NCI-H146 (cell line): Measurements from ENCODE around the gene ZMIZ1.
A peak's percentile ranks its signal among the peaks of the same experiment; 100 is the strongest.

Experiments used
- DNase-seq: peaks from one replicate; lab custom pipeline; 2025; lab: John Stamatoyannopoulos, UW

ZMIZ1 gene

DNA sequence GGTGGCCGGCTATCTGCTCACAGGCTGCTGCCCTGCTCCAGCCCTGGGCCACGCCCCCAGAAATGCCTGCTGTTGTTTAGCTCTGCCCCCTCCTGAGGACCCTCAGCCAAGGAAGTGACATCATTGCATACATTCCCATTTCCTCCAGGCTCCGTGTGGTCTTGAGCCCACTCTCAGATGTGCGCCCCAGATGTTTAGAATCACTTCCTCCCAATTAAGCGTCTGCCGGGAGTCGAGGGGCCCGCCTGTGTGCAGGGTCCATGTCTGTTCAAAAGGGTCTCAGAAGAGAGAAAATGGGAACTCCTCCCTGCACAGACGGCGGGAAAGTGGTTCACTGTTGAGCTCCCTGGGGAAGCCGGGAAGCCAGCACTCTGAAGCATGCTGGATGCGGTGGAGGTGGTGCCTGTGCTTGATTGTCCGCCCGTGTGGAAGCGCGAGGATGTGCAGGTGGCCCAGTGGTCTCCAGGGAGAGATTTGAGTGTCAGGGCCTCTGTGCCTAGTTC, 161.6 kb downstream of the ZMIZ1 start:
- DNase-seq: no peak

DNA sequence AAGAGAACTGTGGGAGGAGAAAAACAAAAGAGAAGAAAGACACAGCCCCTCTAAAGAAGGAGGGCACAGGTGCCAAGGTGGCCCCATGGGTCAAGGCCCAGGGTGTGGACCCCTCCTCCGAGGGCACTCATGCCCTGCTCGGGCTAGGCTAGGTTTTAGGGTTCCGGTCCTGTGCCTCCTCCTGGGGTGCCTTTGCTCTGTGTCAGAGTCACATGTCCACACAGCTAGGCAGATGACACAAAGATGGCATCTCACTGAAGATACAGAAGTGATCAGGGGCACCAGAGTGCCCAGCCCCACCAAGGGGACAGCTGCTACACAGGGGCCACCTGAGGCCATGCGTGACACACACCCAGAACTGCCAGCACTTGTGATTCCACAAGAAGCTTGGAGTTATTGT, 162.1 kb downstream of the ZMIZ1 start:
- DNase-seq: no peak

DNA sequence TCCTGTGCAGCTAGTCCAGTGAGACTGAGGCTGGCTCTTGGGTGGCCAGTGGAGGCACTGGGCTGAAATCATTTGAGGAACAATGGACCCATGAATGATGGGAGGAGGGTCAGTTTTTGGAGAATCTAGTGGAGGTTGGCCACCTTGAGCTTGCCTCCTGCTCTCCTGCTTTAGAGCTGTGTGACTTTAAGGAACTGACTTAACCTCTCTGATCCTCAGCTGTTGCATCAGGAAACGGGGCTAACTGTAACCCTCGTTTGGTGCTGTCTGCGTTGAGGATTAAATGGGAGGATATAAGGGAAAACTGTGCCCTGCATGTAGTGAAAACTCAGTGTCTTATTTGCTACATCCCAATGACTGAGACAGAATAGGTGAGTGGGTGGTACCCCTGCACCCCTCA, 163.1 kb downstream of the ZMIZ1 start:
- DNase-seq: no peak

DNA sequence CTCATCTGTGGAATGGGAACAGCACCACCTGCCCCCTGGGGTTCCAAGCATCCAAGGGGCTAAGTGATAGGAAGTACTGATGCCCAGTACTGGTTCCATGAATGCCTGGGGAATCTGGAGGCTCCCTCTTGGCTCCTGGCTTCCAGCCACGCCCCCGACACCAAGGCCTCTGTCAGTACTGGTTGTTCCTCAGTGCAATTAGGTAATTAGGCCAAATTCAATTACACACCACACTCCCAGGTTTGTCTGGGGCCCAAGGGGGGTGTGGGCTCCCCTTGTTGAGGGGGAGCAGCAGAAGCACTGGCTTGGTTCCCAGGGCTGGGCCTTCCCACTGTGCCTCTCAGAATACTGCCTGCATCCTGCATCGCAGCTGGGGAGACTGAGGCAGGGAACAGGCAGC, 164.1 kb downstream of the ZMIZ1 start:
- DNase-seq: no peak

DNA sequence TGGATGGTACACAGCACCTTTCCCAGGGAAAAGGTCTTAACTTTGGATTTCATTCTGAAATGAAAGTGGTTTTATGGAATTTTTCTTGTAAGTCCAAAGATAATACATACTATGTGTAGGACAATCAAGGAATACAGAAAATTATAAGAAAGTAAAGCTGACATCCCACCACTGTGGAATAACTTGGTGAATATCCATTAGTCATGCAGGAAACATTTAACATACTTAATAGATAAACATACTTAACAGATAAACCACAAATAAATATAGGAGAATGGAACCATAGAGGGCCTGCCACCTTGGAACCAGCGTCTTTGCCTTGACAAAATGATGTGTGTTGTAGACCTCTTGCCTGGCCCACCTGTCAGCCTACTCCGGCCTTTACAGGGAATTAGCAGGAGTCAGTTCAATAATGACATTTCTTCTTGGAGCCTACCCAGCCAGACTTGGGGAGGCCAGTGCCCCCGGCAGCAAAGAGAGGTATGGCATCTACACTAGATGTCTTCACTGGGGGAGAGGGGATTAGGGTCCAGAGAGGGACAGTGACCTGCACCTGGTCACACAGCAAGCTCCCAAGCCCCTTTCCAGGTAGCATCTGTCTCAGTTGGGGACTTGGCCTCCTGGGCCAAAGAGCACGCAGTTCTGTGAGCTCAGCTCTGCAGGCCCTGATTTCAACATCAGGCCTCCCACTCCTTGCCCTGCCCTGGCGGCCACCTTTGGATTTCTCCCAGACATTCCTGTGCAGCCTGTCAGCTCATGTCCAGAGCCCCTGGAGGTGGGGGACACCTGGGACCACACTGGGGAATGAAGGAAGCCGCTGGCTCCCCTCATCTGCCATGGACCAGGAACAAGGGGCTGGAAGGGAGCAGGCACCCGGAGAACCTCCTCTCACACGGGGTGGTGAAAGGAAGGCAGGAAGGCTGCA, 165.9 kb downstream of the ZMIZ1 start:
- DNase-seq: no peak

DNA sequence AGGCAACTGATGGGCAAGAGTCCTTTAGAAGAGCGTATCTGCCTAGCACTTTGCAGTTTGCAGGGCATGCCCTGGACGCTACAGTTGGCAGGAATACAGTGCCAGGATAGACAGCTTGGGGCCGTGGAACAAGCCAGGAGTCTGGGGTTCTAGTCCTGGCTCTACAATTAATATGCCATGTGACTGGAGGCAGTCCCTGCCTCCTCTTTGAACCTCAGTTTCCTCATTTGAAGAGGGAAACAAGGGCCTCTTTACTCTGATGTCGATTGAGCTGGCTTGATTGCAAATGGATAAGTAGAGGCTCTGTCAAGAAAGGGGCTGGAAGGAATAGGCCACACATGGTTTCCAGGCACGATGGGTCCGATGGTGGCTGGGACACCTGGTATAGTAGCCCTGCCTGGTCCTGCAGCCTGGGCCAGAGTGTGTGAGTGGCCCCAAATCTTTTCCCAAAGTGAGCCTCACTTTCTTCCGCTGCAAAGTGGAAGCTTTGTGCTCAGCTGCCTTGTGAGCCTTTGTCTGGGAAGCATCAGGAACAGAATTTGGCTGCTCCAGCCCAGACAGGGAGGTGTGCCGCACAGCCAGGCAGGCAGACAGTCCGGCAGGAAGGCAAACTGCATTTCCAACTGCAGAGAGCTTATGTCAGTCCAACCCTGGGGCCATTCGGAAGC, 167.1 kb downstream of the ZMIZ1 start:
- DNase-seq: no peak

DNA sequence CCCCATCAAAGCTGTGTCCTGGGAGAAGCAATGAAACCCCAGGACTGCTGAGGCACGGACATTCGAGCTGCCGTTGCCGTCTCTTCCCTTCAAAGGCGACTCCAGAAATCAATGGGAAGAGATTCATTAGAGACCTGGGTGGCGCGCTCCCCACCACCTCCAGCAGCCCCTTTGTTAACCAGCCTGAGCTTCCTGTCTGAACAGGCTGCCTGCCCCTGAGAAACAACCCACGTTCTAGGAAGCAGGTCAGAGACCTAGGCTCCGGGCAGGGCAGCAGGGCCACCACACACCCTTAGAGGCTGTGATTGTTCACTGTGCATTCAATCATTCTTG, 167.6 kb downstream of the ZMIZ1 start:
- no peak for DNase-seq

DNA sequence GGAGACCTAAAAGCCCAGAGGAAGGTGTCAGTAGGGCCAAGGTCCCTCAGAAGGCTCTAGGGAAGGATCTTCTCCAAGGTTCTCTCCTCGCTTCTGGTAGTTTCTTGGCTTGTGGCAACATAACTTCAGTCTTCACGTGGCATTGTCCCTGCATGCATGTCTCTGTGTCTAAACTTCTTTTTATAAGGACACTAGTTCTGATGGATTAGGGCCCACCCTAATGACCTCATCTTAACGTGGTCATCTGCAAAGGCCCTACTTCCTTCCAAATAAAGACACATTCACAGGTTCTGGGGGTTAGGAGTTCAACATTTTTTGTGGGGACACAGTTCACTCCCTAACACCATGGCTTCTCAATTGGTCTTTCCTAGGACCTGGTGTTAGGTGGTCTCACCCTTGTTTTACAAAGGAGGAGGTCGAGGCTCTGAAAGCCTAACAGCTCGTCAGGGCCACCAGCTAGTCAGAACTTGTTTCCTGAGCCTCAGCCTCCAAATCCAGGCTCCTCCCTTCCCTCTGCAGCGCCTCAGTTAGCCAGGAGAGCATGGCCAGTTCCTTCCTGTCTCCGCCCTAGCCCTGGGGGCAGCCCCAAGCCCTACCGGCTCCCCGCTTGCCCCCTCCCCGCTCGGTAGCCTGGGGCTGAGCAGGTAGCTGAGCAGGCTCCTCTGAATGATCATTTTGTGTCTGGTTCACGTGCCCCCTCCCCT, 168.8 kb downstream of the ZMIZ1 start:
- no peak for DNase-seq

DNA sequence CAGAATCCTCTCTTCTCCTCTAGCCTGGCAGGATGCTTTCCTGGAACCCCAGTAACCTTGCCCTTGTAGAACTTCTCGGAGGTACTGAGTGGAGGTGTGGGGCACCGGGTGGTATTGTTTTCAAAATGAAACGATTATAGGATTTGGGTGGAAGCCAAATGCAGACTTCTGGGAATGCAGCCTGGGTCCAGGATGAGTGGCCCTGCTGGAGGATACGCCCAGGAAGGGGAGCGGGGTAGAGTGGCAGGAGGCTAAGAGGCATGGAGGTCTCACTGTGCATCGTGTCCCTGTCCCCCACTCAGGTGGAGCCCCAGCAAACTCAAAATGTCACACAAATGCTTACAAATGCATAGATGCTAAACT, 169.4 kb downstream of the ZMIZ1 start:
- no peak for DNase-seq

DNA sequence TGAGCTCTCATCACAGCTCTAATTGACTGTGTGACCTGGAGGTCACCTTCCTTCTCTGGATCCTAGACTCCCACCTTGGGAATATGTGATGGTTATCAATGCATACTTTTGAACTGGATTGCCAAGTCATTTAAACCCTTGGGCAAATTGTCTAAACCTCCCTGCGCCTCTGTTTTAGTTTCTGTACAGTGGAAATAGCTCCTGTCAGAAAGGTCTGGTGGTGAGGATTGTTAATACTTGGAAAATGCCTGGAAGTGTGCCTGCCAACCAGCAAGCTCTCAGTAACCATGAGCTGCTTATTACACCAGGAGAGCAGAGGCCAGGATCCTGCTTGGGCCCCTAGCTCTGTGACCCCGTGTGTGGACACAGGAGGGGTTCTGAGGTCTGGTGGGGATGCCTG, 169.8 kb downstream of the ZMIZ1 start:
- DNase-seq: no peak

DNA sequence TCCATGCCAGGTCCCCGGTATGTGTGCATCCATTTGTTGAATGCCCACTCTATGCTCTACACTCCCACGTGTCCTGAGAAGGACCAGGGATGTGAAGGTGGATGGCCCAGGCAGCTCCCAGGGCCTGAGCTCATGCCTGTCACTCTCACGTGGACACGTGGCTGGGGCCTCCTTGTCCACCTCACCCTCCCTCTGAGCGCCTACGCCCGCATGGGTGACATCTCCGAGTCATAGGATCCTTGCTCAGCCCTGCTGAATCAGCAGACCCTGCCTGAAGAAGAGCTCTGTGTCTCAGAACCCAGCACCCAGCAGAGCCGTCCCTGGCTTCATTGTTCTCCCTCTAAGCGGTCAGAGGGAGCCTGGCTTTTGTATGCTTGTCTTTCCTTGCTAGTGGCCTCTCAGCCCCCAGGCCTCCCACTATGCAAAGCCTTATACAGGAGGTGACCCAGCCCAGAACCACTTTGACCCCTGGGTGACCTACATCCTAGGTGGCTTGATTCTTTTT, 170.6 kb downstream of the ZMIZ1 start:
- no peak for DNase-seq

DNA sequence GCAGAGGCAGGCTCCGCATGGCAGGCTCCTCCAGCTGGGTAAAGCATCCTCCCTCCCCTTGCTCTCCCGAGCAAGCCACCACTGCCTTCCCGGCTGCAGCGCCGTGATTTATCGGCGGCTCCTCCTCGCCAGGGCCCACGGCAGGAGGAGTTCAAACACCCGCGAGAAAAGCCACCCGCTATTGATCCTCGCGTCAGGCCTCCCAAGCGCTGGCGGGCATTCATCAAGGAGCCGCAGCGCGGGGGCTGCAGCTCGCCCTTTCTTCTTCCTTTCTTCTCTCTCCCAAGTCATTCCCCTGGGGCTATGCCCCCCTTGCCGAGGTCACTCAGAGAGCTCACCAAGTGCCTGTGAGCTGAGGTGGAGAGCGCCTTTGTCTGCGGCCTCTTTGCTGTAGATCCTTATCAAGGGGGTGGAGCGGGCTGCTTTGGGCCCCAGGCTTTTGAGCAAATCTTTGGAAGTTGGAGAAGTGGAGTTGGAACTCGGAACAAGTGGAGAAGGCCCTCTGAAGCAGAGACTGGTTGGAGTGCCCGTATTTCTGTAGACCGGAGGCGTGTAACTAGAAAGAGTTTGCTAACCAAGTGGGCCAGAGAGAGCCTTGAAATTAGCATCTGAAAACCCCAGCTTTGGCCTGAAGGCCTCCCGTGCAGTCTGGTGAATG, 171.3 kb downstream of the ZMIZ1 start:
- DNase-seq: no peak

DNA sequence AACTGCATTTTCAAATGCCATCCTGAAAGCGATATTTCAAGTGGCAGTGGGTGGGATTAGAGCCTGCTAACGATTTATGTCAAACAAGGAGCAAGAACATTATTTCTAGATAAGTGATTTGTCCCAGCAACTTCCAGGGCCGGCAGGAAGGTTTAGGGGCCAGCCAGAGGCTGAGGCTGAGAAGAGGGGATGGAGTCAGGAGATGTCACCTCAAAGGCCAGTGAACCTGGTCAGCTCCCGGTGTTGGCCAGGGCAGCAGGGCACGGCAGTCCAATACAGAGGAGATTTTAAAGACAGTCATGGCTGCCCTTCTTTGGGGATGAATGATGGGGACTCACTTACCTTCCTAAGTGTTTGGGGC, 172.8 kb downstream of the ZMIZ1 start:
- no peak for DNase-seq

DNA sequence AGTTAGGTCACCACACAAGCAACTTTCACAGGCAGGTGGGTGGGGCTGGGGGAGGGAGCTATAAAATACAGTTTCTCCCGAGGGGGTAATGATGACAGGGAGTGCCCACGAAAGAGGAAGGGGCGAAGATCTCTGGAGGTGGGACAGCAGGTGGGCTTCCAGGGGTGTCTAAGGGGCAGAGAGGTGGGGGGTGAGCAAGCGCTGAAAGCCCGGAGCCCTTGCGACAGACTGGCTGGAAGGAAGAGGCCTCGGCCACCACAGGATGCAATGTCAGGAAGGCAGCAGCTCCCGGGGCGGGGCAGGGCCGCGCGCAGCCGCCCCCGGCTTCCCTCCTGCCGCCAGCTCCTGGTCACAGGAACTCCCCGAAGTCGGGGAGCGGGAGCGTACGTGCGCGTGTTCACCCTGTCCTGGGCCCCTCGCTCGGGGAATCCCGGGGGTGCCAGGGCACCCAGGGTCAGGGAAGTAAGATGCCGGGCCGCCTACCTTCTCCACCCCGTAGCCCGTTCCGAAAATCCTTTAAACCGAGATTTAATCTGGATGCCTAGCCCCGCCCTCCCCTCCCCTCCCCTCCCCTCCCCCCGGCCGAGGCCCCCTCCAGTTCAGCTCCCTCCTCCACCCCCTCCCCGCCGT, 173.3 kb downstream of the ZMIZ1 start:
- peak; percentile 61 for DNase-seq

DNA sequence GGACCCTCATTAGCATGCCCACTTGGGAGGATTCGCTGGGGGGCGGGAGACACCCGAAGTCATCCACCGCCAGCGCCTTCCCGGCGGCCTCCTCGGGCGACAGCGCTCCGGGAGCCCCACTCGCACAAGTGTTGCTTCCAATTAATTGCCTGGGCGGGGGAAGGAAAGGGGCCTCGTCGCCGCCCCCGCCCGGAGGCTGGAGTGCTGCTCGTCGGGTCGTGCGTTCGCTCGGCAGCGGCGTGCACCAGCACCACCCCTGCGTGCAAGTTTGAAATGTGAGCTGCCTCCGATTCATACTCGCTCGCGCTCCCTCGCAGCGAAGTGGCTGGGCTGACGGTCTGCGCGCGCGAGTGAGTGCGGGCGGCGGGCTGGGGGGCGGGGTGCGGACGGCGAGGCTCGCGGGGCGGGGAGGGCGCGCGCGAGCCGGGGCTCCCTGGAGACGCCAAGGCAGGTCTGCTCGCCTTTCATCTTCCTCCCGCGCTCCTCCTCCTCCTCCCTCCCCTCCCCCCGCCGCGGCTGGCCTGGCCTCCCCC, 173.9 kb downstream of the ZMIZ1 start:
- DNase-seq: peak; percentile 86

DNA sequence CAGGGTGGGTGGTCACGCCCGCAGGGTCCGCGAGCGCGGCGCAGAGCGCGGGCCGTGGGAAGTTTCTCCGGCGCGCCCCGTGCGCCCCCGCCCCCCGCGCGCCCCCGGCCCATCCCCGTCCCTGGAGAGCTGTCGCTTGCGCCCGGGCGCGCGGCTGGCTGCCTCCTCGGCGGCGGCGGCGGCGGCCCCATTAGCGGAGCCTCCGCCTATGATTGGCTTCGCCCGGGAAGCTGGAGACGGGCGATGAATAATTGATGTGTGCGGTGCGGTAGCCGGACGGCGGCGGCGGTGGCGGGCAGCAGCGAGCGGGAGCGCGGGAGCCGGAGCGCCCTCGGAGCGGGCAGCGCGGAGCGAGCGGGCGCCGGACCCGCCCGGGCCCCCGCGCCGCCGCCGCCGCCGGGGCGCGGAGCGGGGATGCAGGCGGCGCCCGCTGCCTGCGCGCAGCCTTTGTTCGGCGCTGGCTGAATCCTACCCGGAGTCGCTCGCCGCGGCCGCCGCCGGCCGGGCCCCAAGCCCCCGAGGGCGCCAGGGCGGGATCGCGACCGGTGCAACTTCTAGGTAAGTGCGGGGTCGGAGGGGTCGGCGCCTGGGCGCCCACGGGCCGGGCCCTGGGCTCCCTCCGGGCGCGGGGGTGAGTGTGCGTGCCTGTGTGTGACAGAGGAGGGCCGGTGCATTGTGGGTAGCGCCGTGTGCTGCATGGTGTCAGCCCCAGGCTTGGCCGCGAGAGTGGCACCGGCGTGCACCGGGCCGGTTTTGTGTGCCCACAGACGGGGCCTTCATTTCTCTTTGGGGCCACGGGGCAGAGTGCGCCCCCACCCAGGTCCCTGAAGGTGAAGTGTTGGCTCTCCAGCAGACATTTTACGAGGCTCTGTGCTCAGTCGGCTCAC, 174.7 kb downstream of the ZMIZ1 start:
- peak; percentile 65 for DNase-seq

DNA sequence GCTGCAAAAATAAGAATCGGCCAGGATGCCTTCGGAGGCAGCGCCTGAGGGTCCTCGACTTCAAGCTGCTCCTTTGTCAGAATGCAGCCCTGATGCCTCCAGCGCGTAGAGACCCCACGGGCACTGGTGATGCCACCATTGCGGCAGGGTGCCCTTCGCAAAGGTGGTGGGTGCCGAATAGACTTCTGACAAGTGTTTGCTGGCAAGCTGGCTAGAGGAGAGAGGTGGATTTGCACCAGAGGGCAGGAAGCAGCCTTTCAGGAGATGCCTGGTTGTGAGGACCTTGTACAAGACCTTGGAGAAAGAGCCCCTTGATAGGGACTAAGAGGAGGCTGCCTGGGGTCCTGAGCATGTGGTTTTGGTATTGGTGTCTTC, 175.3 kb downstream of the ZMIZ1 start:
- no peak for DNase-seq

DNA sequence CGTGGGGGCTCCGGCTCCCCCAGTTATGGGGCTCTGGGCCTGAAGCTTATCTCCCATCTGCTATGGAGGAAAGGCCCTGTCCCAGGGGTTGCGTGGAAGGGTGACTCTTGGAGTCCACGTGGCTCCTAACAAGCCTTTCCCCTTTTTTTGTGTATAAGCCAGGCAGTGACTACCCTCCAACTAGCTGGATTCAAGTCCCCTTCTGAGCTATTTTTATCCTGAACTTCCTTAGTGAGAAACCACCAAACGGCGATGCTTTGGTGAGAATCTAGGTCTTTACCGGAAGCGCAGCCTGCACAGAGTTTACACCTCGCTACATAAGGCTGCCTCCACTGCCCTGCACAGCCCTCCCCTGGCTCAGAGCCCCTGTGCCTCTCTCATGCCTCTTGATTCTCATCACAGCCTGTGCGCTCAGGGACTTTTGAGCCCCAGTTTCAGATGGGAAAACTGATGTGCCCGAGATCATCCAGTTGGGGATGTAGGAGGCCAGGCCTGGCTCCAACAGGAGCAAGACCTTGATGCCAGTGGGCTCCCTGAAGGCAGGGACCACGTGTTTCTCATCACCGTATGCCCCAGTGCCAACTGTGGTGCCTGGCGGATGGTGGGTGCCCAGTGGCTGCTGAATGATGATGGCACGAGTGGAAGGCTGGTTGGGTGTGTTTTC, 176.2 kb downstream of the ZMIZ1 start:
- no peak for DNase-seq

DNA sequence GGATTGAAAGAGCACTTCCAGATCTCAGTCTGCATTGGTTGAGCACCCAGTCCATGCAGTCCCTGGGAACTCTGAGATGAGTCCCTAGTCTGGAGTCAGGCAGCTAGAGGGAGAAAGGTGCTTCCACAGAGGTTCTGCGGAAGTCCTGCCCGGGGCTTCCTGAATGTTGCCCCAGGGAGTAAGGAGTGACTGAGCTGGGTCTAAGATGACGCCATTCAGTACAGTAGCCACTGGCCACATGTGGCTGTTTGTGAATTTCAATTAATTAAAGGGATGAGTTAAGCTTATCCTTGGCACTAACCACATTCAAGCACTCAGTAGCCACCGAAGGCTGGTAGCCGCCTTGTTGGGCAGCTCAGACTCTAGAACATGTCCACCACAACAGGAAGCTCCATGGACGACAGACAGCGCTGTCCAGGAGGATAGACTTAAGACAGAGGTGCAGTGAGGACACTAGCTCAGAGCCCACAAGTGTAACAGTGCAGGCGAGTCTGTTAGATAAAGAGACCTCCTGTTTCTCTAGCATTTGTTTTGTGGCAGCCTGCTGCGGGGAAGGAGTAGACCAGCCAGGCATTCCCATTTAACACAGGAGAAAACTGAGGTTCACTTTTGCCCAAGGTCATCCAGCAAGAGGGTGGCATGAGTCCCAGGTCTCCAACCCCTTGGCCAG, 176.9 kb downstream of the ZMIZ1 start:
- DNase-seq: no peak
